22Rv1 (cell line): ENCODE results near the gene ST3GAL3.

Experiments
- CTCF ChIP-seq: fragments of 450-650 bp; IDR thresholded peaks from 2 replicates; pipeline ENCODE4 v1.5.1; 2017; ENCODE audit warnings: mild to moderate bottlenecking
- ZFX ChIP-seq: fragments of 450-650 bp; IDR thresholded peaks from 2 replicates; pipeline ENCODE4 v1.6.1; 2017; ENCODE audit warnings: antibody characterized with exemption, borderline replicate concordance

GRCh38 chr1:43843684-43844083, 136.3 kb downstream of the ST3GAL3 start:
- TF ChIP-seq ZFX (no peak), CTCF (no peak)
